T-helper 9 cell (primary cell): Measurements from ENCODE around the gene FUT3.
"Not testable (repeated sequence)": the region's sequence is repeated elsewhere in the genome, so short reads cannot be mapped to it uniquely, and the experiment has no call there.

Source experiments
- DNase-seq: peaks from one replicate; pipeline ENCODE4 v3.0.0-alpha.2; 2020

The FUT3 gene

GRCh38 chr19:5844456-5845433 lies 6.5 kb downstream of the FUT3 start:
- DNase-seq, result no peak

DNA sequence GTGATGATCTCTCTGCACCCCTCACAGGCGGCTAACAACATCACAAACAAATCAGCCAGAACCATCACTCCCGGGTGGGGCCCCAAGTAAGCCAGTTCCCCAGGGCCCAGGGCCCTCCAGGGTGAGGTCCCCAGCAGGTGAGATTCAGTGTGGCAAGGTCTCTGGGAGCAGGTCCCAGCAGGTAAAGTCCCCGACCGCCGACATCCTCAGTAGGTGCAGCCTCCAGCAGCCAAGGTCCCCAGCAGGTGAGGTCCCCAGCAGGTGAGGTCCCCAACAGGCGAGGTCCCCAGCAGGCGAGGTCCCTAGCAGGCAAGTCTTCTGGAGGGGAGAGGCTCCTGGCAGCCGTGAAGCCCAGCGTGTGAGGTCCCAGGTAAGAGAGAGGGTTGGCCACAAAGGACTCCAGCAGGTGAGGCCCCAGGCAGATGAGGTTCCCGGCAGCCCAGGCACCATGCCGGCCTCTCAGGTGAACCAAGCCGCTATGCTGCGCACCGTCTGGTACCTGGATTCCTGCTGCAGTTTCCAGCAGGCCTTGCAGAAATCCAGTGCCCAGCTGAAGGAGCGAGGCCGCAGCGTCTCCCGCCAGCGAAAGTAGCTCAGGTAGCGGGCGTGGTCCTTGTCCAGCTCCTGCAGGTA lies 7.8 kb downstream of the FUT3 start:
- no peak for DNase-seq

DNA sequence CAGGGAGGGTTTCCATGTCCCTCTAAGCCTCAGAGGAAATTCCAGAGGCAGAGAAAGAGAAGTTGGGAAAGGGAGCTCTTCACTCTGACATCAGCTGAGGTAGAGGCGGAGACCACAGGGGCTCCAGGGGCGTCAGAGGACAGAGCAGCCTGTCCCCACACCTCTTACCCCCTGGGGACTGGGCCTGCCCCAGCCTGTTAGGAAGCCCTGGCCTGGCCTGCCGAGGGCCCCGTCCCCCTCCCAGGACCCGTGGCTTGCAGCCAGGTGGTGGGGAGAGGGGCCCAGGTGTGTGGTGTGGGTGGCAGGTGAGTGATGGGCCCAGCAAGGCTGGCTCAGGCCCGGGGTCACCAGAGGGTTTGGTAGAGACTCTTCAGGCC lies 9.5 kb downstream of the FUT3 start:
- not testable (repeated sequence) for DNase-seq

GRCh38 chr19:5839065-5840017 lies 11.9 kb downstream of the FUT3 start, which contains the start of gene FUT6:
TSS of gene FUT6 (minus strand) at chr19:5839702. CDS start at chr19:5832567, 7,135 bp downstream.
- DNase-seq, result no peak

- DNase-seq, result no peak
These were observed 12.7 kb downstream of the FUT3 start for GRCh38 chr19:5838353-5839064.

- no peak for DNase-seq
These were observed 13.4 kb downstream of the FUT3 start for GRCh38 chr19:5837761-5838352.

DNA sequence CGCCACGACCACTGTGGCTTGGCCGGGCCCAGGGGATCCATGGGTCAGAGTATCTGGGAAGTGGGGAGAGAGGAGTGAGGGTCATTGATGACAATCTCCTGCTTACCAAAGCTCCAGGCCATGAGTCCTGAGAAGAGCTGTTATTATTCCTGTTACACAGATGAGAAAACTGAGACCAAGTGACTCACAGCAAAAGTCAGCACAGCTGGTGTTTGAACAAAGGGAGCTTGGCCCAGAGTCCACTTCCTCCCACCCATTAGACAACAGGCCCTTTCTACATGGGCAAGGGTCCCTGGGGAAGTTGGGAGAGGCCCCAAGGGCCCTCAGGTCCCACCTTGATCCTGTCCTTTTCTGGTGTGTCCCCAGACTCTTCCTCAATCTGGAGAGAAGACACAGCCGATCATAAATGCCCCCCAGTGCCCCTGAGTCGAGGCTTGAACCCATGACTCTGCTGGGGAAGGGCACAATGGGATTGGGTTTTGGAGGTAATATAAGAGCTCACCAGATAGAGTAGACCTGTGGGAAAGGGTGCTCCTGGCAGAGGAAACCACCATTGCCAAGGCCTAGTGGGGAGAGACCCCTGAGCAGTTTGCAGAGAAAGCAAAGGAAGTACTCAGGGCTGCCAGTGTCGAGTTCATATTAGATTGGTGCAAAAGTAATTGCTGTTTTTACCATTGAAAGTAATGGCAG lies 18.6 kb downstream of the FUT3 start:
- DNase-seq, result no peak

DNA sequence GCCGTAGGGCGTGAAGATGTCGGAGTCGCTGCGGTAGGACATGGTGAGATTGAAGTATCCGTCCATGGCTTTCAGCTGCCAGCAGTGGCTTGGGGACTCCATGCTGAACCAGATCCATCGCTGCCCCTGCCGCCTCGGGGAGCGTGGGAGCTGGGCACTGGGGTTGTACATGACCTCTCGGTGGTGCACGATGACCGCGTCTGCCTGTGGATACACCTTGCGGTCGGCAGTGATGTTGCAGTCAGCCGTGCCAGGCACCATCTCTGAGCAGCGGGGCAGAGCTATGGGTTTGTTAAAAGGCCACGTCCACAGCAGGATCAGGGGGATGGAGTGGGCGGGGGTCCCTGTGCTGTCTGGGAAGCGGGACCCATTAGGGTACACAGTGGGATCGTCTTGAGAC lies 19.2 kb downstream of the FUT3 start:
- no peak for DNase-seq

DNA sequence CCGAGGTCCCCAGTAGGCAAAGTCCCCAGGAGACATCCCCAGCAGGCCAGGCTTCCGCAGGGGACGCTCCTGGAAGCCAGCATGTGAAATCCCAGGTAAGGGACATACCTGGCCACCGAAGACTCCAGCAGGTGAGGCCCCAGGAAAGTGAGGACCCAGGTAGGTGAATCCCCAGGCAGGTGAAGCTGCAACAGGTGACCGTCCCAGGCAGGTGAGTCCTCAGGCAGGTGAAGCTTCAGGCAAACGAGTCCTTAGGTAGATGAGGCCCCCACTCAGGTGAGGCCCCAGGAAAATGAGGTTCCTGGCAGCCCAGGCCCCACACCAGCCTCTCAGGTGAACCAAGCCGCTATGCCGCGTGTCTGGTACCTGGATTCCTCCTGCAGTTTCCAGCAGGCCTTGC lies 20.1 kb downstream of the FUT3 start:
- DNase-seq, result no peak

DNA sequence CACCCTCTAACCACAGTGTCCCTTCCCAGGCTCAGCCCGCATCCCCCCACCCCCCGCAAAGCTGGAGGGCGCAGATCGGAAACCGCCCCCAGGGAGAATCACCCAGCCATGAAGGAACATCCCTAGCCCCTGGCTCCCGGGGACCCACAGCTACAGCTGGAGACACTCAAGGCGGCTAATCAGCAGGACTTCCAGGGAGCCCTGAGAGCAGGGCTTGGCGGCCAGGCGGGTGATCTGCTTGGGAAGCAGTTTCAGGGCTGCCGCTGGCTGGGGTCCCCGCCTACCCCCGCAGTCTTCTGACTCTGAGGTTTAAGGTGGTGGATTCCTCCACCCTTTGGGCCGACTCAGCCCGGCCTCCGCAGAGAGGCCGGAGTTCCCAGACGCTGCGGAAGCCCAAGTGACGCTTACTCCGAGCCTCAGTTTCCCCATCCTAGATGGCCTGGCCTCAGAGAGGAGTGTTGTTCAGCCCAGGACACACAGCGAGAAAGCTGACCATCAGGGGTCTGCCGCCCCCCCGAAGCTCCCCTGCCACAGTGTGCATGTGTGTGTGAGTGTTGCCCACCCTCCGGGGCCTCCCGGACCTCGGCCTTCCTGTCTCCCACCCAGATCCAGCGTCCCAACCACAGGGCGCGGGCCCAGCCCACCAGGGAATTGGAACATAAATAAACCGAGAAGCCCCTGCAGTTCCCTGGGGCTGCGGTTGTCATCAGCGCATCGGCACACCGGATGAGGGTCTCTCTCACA lies 21.5 kb downstream of the FUT3 start:
- no peak for DNase-seq

DNA sequence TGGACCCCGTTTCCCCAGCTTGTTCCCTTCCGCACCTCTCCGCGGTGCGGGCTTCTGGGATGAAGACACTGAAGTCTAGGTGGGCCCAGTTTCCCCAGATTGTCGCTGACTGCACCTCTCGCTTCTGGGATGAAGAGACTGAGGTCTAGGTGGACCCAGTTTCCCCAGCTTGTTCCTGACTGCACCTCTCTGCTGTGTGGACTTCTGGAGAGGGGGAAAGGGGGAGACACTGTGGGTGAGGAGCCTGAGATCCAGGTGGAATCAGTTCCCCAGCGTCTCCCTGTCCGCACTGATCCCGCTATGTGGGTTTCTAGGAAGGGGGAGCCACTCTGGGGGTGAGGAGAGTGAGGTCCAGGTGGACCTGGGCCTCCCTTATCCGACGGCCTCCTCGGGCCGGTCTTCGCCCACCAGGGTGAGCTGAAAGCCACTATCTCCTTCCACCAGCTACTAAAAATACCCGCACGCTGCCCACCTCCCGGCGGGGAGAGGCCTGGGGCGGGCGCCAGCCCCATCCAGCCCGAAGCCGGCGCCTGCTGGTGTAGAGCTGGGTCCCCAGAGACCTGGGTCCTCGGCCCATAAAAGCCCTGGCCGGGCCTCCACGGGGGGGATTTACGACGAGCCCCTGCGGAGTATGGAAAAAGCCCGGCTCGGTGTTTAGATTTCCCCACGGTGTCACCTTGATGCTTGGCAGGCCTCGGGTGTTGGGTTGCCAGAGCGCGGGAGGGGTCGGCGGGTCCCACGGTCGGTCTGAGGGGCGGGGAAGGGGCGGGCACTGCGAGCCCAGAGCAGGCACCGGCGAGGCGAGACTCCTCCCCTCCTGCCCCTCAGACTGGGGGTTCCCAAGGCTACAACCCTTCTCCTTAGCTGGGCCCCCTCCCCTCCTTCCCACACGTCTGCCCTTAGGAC lies 22.3 kb downstream of the FUT3 start:
- no peak for DNase-seq

GRCh38 chr19:5827891-5828660 lies 23.2 kb downstream of the FUT3 start:
- peak; percentile 87 for DNase-seq

- no peak for DNase-seq
These were observed 23.8 kb downstream of the FUT3 start for GRCh38 chr19:5827342-5827890.

DNA sequence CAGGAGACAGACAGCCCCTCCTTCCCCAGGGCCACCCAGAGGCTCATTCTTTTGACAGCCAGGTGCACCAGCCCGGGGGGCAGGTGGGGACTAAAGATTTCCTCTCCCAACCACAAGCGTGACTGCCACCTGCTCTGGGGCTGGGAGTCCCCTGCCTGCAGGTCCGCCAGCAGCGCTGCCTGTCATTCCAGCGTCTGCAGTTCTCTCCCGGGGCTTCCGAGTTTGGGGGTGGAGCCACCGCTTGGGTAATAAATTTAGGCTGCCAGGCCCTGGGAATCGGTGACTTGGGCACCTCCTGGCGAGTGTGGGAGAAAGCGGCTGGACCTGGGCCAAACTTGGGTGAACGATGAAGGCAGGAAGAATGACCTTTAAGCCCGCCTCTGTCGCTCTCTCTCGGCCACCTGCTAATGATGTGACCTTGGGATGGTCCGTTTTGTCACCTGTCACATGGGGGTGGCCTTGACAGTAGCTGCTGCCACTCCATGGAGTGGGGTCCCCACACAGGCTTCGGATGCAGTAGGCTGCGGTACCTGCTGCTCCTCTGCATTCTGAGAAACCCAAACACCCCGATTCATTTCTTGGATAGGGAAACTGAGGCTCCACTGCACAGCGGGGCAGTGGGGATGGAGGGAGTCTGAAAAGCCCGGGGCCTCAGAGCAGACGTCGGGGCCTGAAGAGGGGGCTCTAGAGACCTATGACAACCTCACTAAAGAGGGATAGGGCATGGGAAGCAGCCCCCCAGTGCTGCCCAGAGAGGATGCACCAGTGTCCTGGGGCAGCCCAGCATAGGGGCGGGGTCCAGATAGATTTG lies 24.5 kb downstream of the FUT3 start:
- peak; percentile 12 for DNase-seq

DNA sequence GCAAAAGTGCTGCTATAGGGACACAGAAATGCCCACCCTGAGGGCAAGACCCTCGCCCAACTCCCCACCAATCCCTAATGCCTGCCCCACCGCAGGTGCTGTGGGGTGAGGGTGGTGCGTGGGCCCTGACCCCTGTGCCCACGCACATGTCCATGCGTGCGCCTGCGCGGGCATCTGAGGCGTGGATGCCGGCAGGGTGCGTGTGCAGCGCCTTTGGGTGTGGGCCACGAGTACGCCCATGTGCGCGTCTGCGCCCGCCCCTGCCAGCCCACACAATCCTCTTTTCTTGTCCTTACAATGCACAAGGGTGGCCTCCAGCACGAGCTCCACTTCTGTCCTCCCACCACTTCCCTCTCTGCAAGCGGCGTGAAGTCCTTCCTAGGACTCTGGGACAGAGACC lies 26.1 kb downstream of the FUT3 start:
- no peak for DNase-seq

DNA sequence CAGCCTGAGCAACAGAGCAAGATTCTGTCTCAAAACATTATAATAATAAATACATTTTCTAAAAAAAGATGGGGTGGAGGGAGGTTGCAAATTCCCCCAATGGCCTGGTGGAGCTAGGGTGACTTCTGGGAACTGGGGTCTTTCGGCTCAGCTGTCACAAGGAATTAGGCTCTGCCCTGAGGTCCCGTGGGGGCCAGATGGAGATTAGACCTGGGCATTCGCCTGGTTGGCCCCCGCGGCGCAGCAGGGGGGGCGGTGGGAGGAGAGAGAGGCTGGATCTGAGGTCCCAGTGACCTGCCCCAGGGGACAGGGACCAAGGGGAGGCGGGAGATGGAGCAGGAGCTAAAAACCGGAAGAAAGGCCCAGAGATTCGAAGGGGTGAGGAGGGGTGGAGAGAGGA lies 26.5 kb downstream of the FUT3 start:
- DNase-seq, result no peak

GRCh38 chr19:5823579-5824281 lies 27.5 kb downstream of the FUT3 start:
- DNase-seq, result no peak
